ENCODE results near the gene NEGR1. TPM values are rescaled to one million over a fixed set of nuclear protein-coding genes. Genes with fewer than 3 reads are reported as not detected.

Gene NEGR1
- total RNA-seq, 2 experiments from 2014 or later: not detected

- intact Hi-C loops (cut with micrococcal nuclease; ENCODE audit: unreplicated experiment): no loop called here
- no peaks in the 10 kb centered on the region for H3K79me2 ChIP-seq (ENCODE audit: insufficient read depth, low read depth, low read length)
- no TSS peak for BruUV-seq (replicated peaks)
- no peaks in the 10 kb centered on the region for H3K4me1 ChIP-seq (ENCODE audit: insufficient read depth, low read length, poor library complexity, severe bottlenecking)
- no peaks in the 10 kb centered on the region for H3K9me3 ChIP-seq (ENCODE audit: low read length)
- no peak for DNase-seq (ENCODE audit: low spot score)
- CTCF ChIA-PET (ENCODE audit: unreplicated experiment): no interaction called here
- H2AFZ ChIP-seq (ENCODE audit: low read length): no peak overlapping the region
- H3K4me3 ChIP-seq (ENCODE audit: low read depth, low read length, poor library complexity, severe bottlenecking): no peak overlapping the region
- no peak overlapping the region for H3K4me2 ChIP-seq (ENCODE audit: low read length)
- no peak overlapping the region for H3K27ac ChIP-seq (ENCODE audit: low read depth, low read length, poor library complexity, severe bottlenecking)
- POLR2A ChIA-PET: no interaction called here
- TF ChIP-seq EZH2phosphoT487 (IDR thresholded peaks at IDR 0.05; ENCODE audit: borderline replicate concordance, low read depth, low read length) (no peak), CTCF (conservative IDR thresholded peaks at IDR 0.05; ENCODE audit: low read length) (no peak)
- no peaks in the 10 kb centered on the region for H3K9me2 ChIP-seq (ENCODE audit: insufficient read depth, low read length)
- no peaks in the 10 kb centered on the region for H3K36me3 ChIP-seq (ENCODE audit: insufficient read depth, low read length)
- H4K20me1 ChIP-seq (ENCODE audit: insufficient read depth, low read length): no peaks in the 10 kb centered on the region
Observed at GRCh38 chr1:72197786-72198185, 84.6 kb downstream of the NEGR1 start.

GRCh38 chr1:72186733-72187307 lies 95.5 kb downstream of the NEGR1 start:
- no TSS peak for BruUV-seq (replicated peaks)
- TF ChIP-seq CTCF (conservative IDR thresholded peaks at IDR 0.05; ENCODE audit: low read length) (0 out of 2 replicates have a peak, but pooled peaks have one; percentile 30), EZH2phosphoT487 (IDR thresholded peaks at IDR 0.05; ENCODE audit: borderline replicate concordance, low read depth, low read length) (no peak)
- Histone ChIP-seq H3K79me2 (ENCODE audit: insufficient read depth, low read depth, low read length) (no peaks in the 10 kb centered on the region), H2AFZ (ENCODE audit: low read length) (no peak overlapping the region), H3K4me3 (ENCODE audit: low read depth, low read length, poor library complexity, severe bottlenecking) (no peak overlapping the region), H3K27ac (ENCODE audit: low read depth, low read length, poor library complexity, severe bottlenecking) (no peak overlapping the region), H3K36me3 (ENCODE audit: insufficient read depth, low read length) (no peaks in the 10 kb centered on the region), H3K9me2 (ENCODE audit: insufficient read depth, low read length) (no peaks in the 10 kb centered on the region), H3K4me1 (ENCODE audit: insufficient read depth, low read length, poor library complexity, severe bottlenecking) (no peaks in the 10 kb centered on the region), H3K9me3 (ENCODE audit: low read length) (no peaks in the 10 kb centered on the region), H3K4me2 (ENCODE audit: low read length) (no peak overlapping the region), H4K20me1 (ENCODE audit: insufficient read depth, low read length) (no peaks in the 10 kb centered on the region)
- ChIA-PET CTCF (ENCODE audit: unreplicated experiment) (no interaction called here), POLR2A (no interaction called here)
- DNase-seq (ENCODE audit: low spot score): no peak
- intact Hi-C loops (cut with micrococcal nuclease; ENCODE audit: unreplicated experiment): no loop called here

- ChIA-PET CTCF (ENCODE audit: unreplicated experiment) (no interaction called here), POLR2A (no interaction called here)
- no peak overlapping the region for H3K27ac ChIP-seq (ENCODE audit: low read depth, low read length, poor library complexity, severe bottlenecking)
- no peaks in the 10 kb centered on the region for H3K4me1 ChIP-seq (ENCODE audit: insufficient read depth, low read length, poor library complexity, severe bottlenecking)
- no peak overlapping the region for H2AFZ ChIP-seq (ENCODE audit: low read length)
- H3K4me3 ChIP-seq (ENCODE audit: low read depth, low read length, poor library complexity, severe bottlenecking): no peak overlapping the region
- TF ChIP-seq EZH2phosphoT487 (IDR thresholded peaks at IDR 0.05; ENCODE audit: borderline replicate concordance, low read depth, low read length) (no peak), CTCF (conservative IDR thresholded peaks at IDR 0.05; ENCODE audit: low read length) (no peak)
- no peaks in the 10 kb centered on the region for H3K36me3 ChIP-seq (ENCODE audit: insufficient read depth, low read length)
- intact Hi-C loops (cut with micrococcal nuclease; ENCODE audit: unreplicated experiment): no loop called here
- H4K20me1 ChIP-seq (ENCODE audit: insufficient read depth, low read length): no peaks in the 10 kb centered on the region
- DNase-seq (ENCODE audit: low spot score): no peak
- no peak overlapping the region for H3K4me2 ChIP-seq (ENCODE audit: low read length)
- no peaks in the 10 kb centered on the region for H3K79me2 ChIP-seq (ENCODE audit: insufficient read depth, low read depth, low read length)
- no peaks in the 10 kb centered on the region for H3K9me2 ChIP-seq (ENCODE audit: insufficient read depth, low read length)
- no peaks in the 10 kb centered on the region for H3K9me3 ChIP-seq (ENCODE audit: low read length)
- BruUV-seq (replicated peaks): no TSS peak
Observed at GRCh38 chr1:72184099-72184701, 98.1 kb downstream of the NEGR1 start.

Measured in OCI-LY7 (cell line).